Activated CD4-positive, alpha-beta T cell treated with anti-CD3 and anti-CD28 coated beads, Interleukin-2, amount 50 U/mL, for 4 hours (primary cell): ENCODE measurements around the gene RAB1B.

Source experiments
- DNase-seq, 2 experiments: peaks; one replicate each; pipeline ENCODE4 v3.0.0-alpha.2; 2020

The RAB1B gene

DNA sequence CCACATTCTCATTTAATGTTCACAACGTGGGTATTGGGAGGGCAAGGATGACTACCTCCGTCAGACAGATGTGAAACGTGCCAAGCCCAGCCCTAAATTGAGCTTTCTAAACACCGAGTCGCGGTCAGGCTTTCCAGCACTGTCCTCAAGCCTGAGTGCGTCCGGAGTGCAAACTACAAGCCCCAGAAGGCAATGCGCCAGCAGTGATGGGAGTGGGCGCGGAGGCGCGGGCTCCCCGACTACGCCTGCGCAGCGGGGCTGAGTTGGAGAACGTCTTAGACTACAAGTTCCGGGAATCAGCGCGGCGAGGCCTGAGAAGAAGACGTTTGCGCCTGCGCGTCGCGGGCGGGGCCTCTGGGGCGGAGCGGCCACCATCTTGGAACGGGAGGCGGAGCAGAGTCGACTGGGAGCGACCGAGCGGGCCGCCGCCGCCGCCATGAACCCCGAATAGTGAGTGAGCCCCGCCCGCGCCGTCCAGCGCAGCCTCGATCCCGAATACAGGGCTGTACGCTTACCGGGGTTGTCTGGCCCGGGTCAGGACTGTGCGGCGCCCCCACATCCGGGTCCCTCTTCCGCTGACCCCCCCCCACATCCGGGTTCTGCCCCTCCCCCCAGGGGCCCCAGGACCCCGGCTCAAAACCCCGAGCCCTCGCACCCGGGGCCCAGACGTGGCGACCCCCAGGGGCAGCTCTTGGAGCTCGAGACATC, at the start of gene RAB1B:
RAB1B (plus strand) TSS at position 396 of the 708 bp plus-strand sequence; CDS start at position 437, 41 bp downstream.
- DNase-seq = peak; percentile 99

DNA sequence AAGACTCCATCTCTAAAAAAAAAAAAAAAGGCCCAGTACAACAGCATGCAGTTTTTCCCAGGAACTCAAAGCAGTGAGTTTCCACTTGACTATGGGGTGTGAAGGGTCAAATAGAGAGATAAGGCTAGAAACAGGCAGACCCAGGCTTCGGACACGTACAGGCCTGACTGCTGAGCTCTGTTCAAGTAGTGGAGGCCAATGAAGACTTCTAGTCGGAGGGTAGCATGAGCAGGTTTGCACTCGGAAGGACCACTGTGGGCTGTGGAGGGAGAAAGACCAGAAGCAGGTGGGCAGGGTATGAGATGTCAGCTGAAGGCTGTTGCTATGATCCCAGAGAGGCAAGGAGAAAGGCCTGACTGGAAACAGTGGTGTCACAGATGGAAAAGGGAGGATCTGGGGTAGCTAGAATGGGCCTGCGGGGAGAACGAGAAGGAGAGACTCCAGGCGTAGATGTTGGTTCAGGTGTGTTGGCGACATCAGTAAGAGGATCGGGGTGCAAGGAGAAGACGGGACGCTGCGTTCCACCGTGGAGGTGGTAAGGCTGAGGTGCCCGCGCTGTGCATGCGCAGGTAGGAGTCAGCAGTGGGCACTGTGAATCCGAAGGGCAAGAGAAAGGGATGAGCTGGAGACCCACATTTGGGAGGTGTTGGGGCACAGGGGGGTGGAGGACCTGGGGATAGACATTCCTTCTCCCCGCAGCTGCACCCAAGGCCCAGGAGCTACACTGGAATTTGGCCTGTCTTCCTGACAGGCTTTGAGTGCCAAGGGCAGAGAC, 49.4 kb upstream of the RAB1B start:
- no peak for DNase-seq

DNA sequence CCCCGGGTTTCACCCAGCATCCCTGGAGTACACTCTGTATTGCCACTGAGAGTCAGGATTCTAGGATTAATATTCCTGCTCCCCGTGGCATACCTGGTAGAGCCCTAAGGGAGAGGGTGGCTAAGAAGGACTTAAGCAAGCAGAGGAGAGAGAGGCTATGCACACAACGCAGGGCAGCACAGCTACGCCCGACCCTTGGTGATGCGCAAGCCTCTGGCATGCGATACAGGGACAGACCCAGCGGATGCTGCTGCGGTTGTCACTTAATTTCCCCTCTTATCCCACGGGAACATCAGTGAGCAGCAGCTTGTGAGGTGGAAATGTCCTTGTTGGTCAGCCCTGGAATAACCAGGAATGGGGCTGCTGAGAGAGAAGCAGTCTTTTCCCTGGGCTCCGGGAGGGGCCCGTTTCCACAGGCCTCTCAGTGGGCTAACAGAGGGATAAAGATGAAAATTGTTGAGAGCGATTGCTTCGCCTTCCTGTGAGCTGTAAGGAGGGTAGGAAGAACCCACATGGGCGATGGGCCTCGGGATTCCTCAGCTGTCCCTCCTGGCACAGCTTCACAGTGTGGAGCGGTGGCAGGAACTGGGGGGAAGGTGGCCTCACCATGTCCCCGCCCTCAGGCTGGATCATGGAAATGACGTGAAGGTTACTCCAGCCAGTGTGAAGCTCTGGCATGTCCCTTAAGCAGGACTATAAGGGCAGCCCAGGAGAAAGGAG, 48.4 kb upstream of the RAB1B start:
- no peak for DNase-seq

DNA sequence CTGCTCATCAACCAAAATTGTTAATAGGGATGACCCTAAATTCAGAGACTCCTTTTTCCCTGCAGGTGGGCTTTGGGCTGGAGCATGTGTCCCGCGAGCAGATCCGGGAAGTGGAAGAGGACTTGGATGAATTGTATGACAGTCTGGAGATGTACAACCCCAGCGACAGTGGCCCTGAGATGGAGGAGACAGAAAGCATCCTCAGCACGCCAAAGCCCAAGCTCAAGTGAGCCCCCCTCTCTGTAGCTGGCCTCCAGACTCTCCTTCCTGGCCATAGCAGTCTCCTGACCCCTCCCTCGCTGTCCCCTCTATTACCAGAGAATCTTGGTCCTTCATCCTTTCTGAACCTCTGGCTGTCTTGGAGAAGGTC, 47.9 kb upstream of the RAB1B start:
- no peak for DNase-seq

- no peak for DNase-seq
Observed at GRCh38 chr11:66221012-66221411, 47.4 kb upstream of the RAB1B start.

- no peak for DNase-seq
Observed at GRCh38 chr11:66221726-66222236, 46.7 kb upstream of the RAB1B start.

DNA sequence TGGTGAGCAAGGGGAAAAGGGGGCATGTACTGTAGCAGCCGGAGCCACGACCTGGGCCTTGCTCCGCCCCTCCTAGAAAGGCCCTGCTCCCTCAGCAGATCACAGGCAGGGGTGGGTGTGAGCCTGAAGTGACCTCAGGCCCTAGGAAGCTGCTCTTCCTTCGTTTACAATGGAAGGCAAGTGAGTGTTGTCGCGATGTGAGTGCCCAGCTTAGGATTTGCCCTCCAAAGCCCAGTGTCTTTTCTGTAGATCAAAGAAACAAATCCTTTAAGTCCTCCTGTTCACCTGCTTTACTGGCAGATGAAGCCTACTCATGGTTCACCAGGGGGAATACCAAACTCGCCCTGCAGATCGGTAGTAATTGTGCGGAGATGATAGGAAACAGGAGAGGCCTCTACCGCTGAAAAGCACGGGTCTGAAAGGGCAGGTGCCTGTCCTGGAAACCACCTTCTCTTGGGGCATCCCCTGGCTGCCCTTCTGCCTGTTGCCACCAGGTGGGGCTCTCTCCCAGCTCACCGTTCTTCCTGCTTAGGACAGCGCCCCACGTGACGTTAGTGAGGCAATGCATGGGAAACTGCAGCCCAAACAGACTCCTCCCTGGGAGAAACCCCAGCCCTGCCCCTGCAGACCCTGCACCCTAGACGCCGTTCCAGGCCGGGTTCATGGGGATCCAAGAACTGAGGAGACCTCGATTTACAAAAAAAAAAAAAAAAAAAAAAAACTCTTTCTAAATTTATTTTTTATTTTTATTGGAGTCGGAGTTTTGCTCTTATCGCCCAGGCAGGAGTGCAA, 45.9 kb upstream of the RAB1B start:
- DNase-seq = peak; percentile 91

- DNase-seq = no peak
Observed at GRCh38 chr11:66224226-66224855, 44.1 kb upstream of the RAB1B start.

- no peak for DNase-seq
Observed at GRCh38 chr11:66225066-66225465, 43.4 kb upstream of the RAB1B start.

GRCh38 chr11:66226101-66226500, 42.3 kb upstream of the RAB1B start:
- DNase-seq = no peak

GRCh38 chr11:66227700-66228099, 40.7 kb upstream of the RAB1B start:
- DNase-seq = no peak

GRCh38 chr11:66228521-66228920, 39.9 kb upstream of the RAB1B start:
- no peak for DNase-seq

- no peak for DNase-seq
Observed at GRCh38 chr11:66230156-66230555, 38.3 kb upstream of the RAB1B start.

DNA sequence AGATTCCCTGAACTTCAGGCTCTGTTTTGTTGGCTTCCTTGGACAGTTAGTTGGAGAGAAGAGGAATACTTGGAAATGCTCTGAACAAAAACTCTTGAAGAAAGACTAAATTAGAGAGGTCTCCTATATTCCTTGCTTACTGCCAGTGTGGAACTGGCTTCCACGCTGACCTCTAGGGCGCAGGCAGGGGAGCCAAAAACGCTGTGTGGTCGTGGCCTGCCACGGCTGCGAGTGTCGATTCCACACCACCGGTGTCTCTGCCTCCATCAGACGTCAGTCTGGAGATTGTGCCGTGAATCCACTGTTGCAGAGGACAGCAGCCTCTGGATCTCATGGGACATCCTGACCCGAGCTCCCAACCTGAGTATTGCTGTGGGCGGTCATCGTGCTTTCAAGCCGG, 37.5 kb upstream of the RAB1B start:
- no peak for DNase-seq

DNA sequence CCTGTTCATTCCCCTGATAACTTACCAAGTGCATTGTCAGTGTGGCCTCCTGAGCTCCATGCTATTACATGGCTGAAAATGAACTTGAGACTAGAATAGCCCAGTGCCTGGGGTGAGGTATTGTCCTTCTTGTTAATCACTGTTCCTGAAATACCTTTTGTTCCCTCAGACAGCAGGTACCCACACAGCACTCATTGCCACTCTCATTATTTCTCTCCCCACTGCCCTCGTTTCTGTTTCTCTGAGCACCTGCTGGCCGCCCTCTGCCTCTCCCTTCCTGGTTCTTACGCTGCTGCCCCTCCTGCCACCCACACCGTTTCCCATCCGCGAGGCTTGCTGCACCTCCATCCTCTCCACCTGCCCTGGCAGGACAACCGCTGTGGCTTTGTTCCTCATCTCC, 36.9 kb upstream of the RAB1B start:
- no peak for DNase-seq

DNA sequence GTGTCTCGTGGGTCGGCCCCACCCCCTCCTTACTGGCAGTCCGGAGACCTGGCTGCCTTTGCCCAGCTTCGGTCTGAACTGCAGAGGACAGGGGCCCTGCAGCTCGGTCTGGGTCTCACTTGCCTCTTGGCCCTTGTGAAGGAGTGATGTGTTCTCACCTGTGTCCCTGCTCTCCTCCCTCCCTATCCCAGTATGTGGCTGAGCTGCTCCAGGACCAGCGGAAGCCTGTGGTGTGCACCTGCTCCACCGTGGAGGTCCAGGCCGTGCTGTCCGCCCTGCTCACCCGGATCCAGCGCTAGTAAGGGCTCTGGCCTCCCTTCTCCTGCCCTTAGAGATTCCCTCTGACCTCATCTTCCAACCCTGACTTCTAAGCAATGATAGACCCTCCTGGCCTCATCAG, 35.7 kb upstream of the RAB1B start:
- no peak for DNase-seq

- DNase-seq = no peak
Observed at GRCh38 chr11:66233301-66233700, 35.1 kb upstream of the RAB1B start.

DNA sequence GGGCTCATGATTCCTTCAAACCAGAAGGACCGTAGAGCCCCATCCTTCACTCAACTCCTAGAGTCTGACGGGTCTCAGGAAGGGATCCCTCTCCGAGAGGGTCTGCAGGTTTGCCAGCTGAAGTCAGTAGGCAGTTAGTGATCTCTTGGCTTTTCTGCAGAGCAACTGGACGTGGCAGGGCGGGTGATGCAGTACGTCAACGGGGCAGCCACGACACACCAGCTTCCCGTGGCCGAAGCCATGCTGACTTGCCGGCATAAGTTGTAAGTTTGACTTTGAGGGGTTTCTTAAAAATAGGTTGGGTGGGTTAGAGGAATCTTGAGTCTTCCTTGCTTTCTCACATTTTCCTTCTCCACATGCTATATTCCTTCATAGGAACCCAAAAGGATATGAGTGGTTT, 33.3 kb upstream of the RAB1B start:
- no peak for DNase-seq

DNA sequence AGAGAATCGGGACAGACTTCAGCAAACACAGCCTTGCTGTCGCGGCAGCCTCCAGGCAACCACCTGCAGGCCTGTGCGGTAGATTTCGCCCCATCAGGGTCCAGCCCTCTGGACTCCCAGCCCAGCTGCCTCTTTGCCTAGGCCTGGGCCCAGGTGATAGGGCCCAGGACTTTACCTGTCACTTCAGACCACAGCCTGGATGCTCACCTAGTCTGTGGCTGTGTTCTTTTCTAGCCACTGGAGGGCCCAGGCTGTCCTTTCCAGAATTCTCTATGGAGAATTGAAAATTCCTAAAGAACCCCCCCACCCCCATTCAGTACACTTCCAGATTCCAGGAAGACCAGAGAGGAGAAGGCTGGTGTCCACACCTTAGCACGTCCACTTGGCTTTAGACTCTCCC, 30.6 kb upstream of the RAB1B start:
- DNase-seq = no peak

DNA sequence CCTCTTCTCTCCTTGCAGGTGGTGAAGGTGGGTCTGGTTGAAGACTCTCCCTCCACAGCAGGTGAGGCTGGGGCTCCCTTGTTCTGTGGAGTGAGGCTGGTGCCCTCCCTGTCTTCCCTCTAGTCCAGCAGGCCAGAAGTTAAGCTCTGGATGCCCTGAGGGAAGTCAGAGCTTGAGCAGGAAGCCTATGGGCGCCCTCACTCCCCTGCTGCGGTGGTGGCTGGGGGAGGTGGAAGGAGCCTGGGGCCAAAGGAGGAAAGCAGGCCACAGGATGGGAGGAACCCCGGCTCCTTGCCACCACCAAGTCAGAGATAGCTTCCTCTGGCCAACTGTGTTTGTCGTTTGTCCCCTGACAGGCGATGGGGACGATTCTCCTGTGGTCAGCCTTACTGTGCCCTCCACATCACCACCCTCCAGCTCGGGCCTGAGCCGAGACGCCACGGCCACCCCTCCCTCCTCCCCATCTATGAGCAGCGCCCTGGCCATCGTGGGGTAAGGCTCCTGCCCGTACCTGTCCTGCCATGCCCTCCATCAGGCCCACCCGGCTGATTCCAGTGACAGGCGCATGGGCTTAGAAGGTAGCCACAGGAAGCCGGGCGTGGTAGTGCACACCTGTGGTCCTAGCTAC, 29.5 kb upstream of the RAB1B start:
- DNase-seq = no peak

GRCh38 chr11:66239511-66239910, 28.9 kb upstream of the RAB1B start:
- DNase-seq = no peak
